Measurements from ENCODE around the gene HK2. TPM values are rescaled to one million over a fixed set of nuclear protein-coding genes. Genes with fewer than 3 reads are reported as not detected.

The HK2 gene
- total RNA-seq, 1 donor from 2014 or later = 19.0 TPM

GRCh38 chr2:74883011-74883410 is 49.1 kb downstream of the HK2 start:
- Histone ChIP-seq H3K4me3 (no peak overlapping the region), H3K9me3 (replicated peaks) (no peaks in the 10 kb centered on the region), H3K27me3 (ENCODE audit: low read depth) (no peaks in the 10 kb centered on the region), H3K27ac (replicated peaks) (no peak overlapping the region), H3K36me3 (peaks cover 48% of the 10 kb centered on the region), H3K4me1 (no peaks in the 10 kb centered on the region)
- TF ChIP-seq CTCF (IDR thresholded peaks at IDR 0.05; ENCODE audit: borderline replicate concordance) = no peak
- no peak for DNase-seq
- intact Hi-C loops (cut with micrococcal nuclease) = no loop called here

- Histone ChIP-seq H3K27ac (replicated peaks) (no peak overlapping the region), H3K36me3 (peaks cover 51% of the 10 kb centered on the region), H3K4me3 (no peak overlapping the region), H3K27me3 (ENCODE audit: low read depth) (no peaks in the 10 kb centered on the region), H3K4me1 (no peaks in the 10 kb centered on the region), H3K9me3 (replicated peaks) (no peaks in the 10 kb centered on the region)
- no peak for DNase-seq
- intact Hi-C loops (cut with micrococcal nuclease) = no loop called here
- no peak for TF ChIP-seq CTCF (IDR thresholded peaks at IDR 0.05; ENCODE audit: borderline replicate concordance)
Measured at GRCh38 chr2:74884118-74884762, 50.3 kb downstream of the HK2 start.

- no peaks in the 10 kb centered on the region for H3K9me3 ChIP-seq (replicated peaks)
- H3K4me1 ChIP-seq = no peaks in the 10 kb centered on the region
- H3K27me3 ChIP-seq (ENCODE audit: low read depth) = no peaks in the 10 kb centered on the region
- H3K27ac ChIP-seq (replicated peaks) = no peak overlapping the region
- H3K36me3 ChIP-seq = peaks cover 48% of the 10 kb centered on the region
- no peak overlapping the region for H3K4me3 ChIP-seq
- no peak for DNase-seq
- TF ChIP-seq CTCF (IDR thresholded peaks at IDR 0.05; ENCODE audit: borderline replicate concordance) = no peak
- intact Hi-C loops (cut with micrococcal nuclease) = no loop called here
Measured at GRCh38 chr2:74884866-74885265, 50.9 kb downstream of the HK2 start.

GRCh38 chr2:74886251-74886650 is 52.3 kb downstream of the HK2 start:
- Histone ChIP-seq H3K4me3 (no peak overlapping the region), H3K4me1 (no peaks in the 10 kb centered on the region), H3K27ac (replicated peaks) (no peak overlapping the region), H3K27me3 (ENCODE audit: low read depth) (no peaks in the 10 kb centered on the region), H3K36me3 (peaks cover 41% of the 10 kb centered on the region), H3K9me3 (replicated peaks) (no peaks in the 10 kb centered on the region)
- no peak for DNase-seq
- no peak for TF ChIP-seq CTCF (IDR thresholded peaks at IDR 0.05; ENCODE audit: borderline replicate concordance)
- intact Hi-C loops (cut with micrococcal nuclease) = no loop called here

GRCh38 chr2:74886811-74887210 is 52.9 kb downstream of the HK2 start:
- H3K9me3 ChIP-seq (replicated peaks) = no peaks in the 10 kb centered on the region
- no peak for TF ChIP-seq CTCF (IDR thresholded peaks at IDR 0.05; ENCODE audit: borderline replicate concordance)
- H3K27ac ChIP-seq (replicated peaks) = no peak overlapping the region
- DNase-seq = no peak
- H3K4me1 ChIP-seq = no peaks in the 10 kb centered on the region
- intact Hi-C loops (cut with micrococcal nuclease) = no loop called here
- H3K4me3 ChIP-seq = no peak overlapping the region
- no peaks in the 10 kb centered on the region for H3K27me3 ChIP-seq (ENCODE audit: low read depth)
- peaks cover 39% of the 10 kb centered on the region for H3K36me3 ChIP-seq
